ENCODE data around the gene VAPB.
A peak's percentile ranks its signal among the peaks of the same experiment; 100 is the strongest.

Gene VAPB

DNA sequence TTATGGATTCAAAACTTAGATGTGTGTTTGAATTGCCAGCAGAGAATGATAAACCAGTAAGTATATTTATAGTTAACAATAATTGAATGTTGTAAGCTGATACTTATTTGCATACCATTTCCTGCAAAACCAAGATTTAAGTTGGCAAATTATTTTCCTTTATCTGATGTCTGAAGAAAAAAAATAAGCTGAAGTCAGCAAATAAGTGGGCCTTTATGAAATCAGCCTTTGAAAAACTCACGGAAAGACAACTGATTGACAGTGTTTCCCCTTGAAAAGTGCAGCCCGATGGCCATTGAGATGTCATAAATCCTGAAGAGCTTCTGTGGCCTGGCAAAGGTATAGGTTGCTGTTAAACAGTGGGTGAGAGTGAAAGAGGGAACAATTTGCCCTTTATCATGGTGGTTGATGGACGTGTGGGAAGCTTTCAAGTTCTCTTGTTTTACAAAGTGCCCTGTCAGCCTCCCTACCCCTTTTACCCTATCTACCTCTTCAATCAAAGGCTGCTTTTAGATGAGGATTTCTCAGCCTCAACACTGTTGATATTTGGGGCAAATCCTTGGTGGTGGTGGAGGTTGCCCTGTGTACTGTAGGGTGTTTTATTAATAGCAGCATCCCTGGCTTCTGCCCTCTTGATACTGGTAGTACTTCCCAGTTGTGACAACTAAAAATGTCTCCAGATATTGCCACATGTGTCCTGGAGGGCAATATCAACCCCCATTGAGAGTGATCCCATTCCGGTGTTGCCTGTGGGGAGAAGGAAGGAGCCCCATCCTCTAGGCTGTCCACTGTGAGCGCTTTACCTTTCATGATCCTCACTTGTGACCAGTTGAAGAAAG, 50.2 kb downstream of the VAPB start:
- no peak for DNase-seq

DNA sequence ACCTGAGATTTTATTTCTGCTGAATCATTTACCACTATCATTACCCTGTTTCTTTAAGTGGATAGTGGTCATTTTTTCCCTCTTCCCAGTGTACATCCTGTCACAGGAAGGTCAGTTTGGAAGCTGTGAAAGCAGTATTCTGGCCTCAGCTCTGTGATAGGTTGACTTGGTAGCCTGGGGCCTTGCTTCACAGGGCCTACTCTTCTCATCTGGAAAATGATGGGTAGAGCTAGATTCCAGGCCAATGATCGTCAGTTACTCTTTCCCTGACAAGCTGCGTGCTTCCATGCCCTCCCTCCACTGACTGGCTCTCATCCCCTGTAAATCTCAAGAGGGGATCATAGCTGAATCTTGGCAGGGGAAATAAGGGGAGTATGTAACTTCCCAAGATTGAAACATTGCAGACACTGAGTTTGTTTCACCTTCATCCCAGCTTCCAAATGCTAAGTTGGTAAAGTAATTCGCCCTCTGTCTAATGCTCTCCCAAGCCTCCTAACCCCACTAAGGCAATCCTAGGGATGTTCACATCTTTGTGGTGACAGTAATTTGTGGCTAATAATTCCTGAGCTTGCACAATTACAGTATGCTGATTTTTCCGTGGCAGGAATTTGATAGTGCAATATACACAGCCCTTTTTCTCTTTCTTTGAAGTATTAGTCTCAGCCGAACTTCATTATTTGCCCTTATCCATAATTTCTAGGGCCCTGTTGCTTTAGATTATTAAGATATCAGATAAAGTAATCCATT, 51.2 kb downstream of the VAPB start:
- no peak for DNase-seq

DNA sequence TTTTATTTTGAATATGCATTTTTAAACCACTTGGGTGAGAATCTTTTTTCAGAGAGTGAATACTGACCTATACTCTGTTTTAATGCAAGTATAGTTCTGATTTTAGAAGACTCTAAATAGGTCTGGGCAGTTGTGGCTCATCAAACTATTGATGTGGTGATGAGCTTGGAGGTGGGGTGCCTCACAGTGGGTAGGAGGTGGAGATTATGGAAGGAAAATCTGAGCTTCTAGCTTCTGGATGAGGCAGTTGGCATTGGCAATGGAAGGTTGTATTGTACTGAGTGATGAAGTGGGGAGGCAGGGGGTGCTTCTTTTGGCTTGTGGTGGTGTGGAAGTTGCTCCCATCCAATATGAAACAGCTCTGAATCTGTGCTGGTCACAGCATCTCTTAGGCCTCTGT, 52.7 kb downstream of the VAPB start:
- no peak for DNase-seq

- peak; percentile 78 for DNase-seq
Measured at GRCh38 chr20:58444746-58445255, 55.8 kb downstream of the VAPB start.

GRCh38 chr20:58446264-58446959, 57.4 kb downstream of the VAPB start:
- DNase-seq: no peak

GRCh38 chr20:58446960-58447265, 57.9 kb downstream of the VAPB start:
- DNase-seq: no peak

DNA sequence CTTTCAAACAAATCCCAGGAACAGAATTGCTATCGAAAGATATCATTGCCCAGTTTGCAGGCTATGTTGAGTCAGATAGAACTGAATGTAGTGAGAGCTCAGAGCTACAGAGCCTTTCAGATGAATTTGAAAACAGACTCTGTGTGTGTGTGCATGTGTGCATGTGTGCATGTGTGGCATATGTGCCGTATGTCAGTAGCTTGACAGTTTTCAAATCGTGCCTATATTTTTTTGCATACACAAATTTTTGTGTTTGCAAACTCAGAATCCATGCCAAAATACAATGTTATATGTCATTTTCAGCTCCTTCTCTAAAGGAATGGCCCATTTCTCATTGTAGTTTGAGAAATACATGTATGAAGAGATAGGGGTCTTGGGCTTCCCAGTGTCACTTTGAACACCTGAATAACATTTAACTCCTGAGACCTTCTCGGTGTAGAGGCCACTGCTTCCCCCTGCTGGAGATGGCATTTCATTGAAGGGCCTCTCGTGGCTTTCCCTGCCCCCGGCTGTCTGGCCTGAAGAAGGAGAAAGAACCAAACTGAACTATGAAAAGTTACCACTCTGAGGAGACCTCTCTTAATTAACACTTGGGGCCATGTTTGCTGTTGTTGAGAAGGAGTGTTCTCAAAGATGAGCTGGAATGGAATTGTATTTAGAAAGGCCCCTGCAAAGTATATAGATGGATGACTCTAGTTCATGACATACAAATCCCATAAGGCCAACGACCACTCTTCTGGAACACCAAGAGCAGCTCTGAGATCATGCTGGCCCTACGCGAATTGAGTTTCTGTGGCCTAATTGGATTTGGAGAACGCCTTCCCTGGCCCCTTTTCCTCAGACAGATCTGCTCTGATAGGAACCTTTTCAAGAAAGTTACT, 58.7 kb downstream of the VAPB start:
- no peak for DNase-seq

DNA sequence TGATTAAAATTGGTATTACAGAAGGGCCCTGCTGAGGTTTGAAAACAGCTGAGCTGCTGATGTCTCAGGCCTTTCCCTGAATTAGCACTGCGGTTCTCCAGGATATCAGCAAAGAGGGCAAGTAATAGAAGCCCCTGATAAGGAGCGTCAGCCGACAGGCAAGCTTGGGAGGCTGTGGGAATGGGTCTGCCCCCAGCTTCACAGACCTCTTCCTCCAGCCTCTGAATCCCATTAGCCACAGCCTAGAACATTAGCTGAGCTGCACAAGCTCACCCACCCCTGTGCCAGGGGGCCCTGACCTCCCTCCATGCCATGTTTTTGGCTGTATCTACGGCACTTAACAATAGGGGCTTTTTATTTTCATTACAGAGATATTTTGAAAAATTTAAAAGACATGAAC, 59.9 kb downstream of the VAPB start:
- DNase-seq: no peak

- DNase-seq: no peak
Measured at GRCh38 chr20:58449681-58450221, 60.7 kb downstream of the VAPB start.

- no peak for DNase-seq
Measured at GRCh38 chr20:58450254-58450653, 61.2 kb downstream of the VAPB start.

GRCh38 chr20:58452667-58453255, 63.7 kb downstream of the VAPB start:
- no peak for DNase-seq

GRCh38 chr20:58453391-58453790, 64.4 kb downstream of the VAPB start:
- DNase-seq: no peak

GRCh38 chr20:58454460-58454859, 65.4 kb downstream of the VAPB start:
- DNase-seq: no peak

DNA sequence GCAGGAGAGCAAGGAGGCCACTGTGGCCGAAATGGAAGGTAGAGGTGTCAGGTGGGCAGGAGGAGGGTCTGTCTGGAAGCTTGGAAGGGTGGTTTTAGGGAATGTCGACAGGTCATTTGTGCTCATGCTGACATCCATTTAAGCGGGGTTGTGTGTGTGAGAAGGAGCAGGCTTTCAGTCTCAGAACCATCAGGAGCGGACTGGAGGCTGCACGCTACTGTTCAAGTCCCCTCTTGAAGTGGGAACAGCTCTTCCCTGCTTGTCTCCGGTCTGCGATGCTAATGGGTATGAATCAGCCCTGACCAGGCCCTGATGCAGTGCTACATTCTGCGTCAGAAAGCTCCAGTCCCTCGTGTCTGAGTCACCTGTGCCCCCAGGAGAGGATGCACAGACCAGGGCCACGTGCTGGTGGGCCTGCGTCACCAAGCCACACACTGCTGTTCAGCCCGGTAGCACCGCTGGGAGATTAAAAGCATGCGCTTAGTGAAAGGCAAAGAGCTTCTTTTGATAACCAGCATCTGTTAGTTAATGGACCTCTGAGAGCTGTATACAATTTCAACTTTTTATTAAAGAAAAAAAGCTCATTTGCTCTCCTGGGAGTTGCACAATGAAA, 68.2 kb downstream of the VAPB start:
- DNase-seq: peak; percentile 45

DNA sequence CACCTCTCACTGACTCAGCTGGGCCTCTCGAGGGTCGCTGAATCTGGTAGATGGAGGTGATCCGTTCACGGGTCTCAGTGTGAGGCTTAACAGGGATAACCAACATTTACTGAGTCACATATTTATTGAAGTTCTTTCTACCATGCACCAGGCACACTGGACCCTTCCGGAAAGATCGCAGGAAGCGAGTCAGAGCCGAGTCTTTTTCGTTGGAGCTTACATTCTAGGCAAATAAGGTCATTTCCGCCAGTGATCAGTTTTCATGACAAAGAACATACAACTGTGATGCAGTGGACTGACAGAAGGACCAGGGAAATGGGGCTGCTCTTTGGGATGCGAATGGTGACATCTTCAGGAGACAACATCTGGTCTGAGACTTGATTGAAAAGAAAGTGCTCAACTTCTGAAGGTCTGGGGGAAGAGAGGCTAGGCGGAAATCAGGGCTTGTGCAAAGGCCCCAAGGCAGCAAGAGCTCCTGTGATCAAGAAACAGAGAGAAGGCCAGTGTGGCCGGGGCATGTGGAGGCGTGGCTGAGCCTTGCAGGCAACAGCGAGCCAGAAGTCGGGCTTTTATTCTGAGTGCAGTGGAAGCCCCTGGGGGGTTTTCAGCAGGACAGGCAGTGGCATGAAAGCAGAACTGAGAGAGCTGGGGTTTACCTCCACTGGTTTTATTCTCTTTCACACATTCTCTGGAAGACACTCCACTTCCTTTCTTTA, 69.5 kb downstream of the VAPB start:
- DNase-seq: no peak

DNA sequence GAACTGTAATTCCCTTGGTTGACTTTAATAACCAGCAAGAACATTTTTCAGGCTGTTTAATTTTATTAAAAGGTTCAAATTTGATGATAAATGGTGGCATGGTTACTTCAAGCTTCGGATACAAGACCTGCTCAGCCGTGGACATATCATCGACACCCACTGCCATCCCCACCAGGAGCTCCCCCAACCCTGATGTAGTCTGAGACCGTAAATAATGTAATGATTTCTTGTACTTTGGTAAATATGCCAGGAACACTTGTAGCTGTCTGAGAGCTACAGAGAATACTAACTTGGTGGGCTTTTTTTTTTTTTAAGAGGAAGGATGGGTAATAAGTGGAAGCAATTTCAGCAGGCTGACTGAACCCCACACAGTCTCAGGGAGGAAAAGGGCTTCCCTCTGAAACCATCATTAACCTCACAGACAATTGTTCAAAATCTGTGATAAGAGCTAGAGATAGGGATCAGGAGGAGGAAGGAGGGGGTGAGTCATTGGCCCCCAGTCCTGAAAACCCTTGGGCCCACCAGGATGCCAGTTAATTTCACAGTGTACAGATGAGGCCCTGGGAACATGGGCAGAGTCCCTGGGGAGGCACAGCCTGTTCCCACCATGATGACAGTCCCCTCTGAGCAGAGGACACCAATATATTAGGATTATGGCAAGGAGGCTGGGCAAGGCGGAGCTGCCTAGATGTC, 70.2 kb downstream of the VAPB start:
- no peak for DNase-seq

DNA sequence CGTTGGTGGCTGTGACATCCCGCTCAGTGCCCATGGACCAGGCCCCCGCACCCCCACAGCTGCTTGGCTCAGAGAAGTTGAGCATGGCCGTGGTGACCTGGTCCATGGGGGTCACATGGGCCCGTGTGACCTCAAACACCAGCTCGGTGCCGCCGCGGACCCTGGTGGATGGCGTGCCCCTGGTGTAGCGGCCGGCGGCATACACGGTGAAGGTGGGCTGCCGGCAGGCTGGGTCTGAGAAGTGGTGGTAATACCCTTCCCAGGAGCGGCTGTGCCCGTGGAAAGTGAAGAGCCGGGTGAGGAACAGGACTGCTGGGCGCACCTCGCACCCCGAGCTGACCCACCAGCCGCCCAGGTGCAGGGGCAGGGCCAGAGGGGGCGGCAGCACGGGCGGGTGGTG, 72.1 kb downstream of the VAPB start:
- DNase-seq: no peak

GRCh38 chr20:58461899-58462298, 72.9 kb downstream of the VAPB start:
- no peak for DNase-seq

DNA sequence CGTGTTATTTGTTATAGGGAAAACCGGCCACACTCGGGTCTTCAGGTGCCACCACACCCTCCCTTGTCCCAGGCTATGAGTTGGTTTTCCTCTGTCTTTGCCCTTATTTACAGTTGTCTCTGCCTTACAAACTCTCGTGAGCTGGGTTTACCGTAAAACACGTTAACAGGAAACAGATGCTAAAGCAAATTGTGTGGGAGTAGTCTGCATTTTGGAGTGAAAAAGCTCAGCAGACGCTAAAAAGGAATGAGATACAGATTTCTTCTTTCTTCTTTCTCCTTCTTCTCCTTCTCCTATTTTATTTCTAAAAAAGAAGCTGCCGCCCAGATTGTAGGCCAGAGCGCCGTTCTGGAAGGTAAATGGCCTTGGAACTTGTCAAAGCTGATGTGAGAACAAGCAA, 74.2 kb downstream of the VAPB start:
- DNase-seq: no peak

- DNase-seq: no peak
Measured at GRCh38 chr20:58464838-58465237, 75.8 kb downstream of the VAPB start.

All from retina (tissue), 1 donor.